ENCODE results near the gene ZBTB16.

Gene ZBTB16

GRCh38 chr11:114034956-114035355 lies 24.6 kb upstream of the ZBTB16 start:
- no peak overlapping the region for H3K4me3 ChIP-seq (ENCODE audit: low read depth, low read length)
- no peak for TF ChIP-seq CTCF (IDR thresholded peaks at IDR 0.05; ENCODE audit: low read depth, low read length)
- no peak for TF ChIP-seq POLR2A (IDR thresholded peaks at IDR 0.05; ENCODE audit: extremely low read depth, insufficient read length)
- no peak for TF ChIP-seq MAX (IDR thresholded peaks at IDR 0.05; ENCODE audit: low read depth, low read length)
- no peak for TF ChIP-seq MYC (IDR thresholded peaks at IDR 0.05; ENCODE audit: low read depth, low read length)
- DNase-seq (ENCODE audit: low read depth) = no peak

DNA sequence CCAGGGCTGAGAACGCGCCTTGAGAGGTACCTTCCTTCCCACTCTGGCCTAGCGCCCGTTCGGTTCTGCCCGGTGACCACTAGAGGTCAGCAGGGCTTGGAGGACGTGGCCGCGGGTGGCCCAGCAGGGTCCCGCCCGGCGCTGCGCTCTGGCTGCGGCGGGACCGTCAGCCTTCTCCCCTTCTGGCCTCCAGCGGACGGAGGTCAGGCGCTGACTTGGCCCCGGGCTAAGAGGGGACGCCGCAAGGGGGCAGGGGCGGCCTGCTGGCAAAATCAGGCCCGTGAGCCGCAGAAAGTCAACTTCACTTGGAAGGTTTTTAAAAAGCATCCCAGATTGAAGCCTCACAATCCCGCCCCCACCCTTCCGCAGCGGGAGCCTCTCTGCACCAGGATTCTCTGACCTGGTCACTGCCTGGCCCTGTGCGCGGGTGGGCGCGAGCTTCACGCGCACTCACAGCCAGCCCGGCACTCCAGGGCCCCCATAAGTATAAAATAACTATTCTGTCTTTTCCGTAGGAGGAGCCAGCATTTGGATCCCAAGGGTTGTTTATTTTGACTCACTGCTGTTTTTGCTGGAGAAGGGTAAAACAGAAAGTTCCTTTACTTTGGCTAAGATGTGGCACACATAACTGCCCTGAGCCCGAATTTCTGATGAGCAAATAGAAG lies 23.2 kb upstream of the ZBTB16 start:
- peak; percentile 88 for TF ChIP-seq CTCF (IDR thresholded peaks at IDR 0.05; ENCODE audit: low read depth, low read length)
- TF ChIP-seq MAX (IDR thresholded peaks at IDR 0.05; ENCODE audit: low read depth, low read length) = no peak
- no peak overlapping the region for H3K4me3 ChIP-seq (ENCODE audit: low read depth, low read length)
- peak; percentile 89 for DNase-seq (ENCODE audit: low read depth)

- DNase-seq (ENCODE audit: low read depth) = no peak
- TF ChIP-seq MAX (IDR thresholded peaks at IDR 0.05; ENCODE audit: low read depth, low read length) = no peak
- no peak for TF ChIP-seq POLR2A (IDR thresholded peaks at IDR 0.05; ENCODE audit: extremely low read depth, insufficient read length)
- no peak for TF ChIP-seq CTCF (IDR thresholded peaks at IDR 0.05; ENCODE audit: low read depth, low read length)
- no peak for TF ChIP-seq MYC (IDR thresholded peaks at IDR 0.05; ENCODE audit: low read depth, low read length)
- H3K4me3 ChIP-seq (ENCODE audit: low read depth, low read length) = no peak overlapping the region
Observed at GRCh38 chr11:114036958-114037357, 22.6 kb upstream of the ZBTB16 start.

GRCh38 chr11:114039551-114039950 lies 20.0 kb upstream of the ZBTB16 start:
- no peak for DNase-seq (ENCODE audit: low read depth)
- TF ChIP-seq CTCF (IDR thresholded peaks at IDR 0.05; ENCODE audit: low read depth, low read length) = no peak
- TF ChIP-seq MAX (IDR thresholded peaks at IDR 0.05; ENCODE audit: low read depth, low read length) = no peak
- no peak for TF ChIP-seq POLR2A (IDR thresholded peaks at IDR 0.05; ENCODE audit: extremely low read depth, insufficient read length)
- no peak for TF ChIP-seq MYC (IDR thresholded peaks at IDR 0.05; ENCODE audit: low read depth, low read length)
- H3K4me3 ChIP-seq (ENCODE audit: low read depth, low read length) = no peak overlapping the region

DNA sequence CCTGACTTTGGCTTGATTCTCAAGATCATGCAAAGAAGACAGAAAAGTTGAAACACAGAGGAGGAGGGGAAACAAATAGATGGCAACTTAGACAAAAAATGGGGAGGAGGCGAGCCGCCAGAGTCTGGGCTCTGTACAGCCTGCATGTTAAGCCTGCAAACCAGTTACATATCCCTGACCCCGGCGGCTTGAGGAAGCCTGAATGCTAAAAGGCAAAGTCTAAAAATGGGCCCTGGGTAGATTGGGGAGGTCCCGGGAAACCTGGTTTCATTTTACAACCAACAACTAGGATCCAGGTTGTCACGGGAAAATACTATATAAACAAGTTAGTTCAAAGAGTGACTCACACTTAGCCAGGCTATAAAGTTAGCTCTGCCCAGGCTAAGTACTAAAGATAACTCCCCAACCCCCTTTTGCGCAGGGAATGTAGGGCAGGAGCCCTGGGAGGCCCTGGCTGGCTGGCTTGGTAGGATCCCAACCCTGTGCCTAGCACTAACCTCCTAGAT lies 18.8 kb upstream of the ZBTB16 start:
- DNase-seq (ENCODE audit: low read depth) = no peak
- TF ChIP-seq MYC (IDR thresholded peaks at IDR 0.05; ENCODE audit: low read depth, low read length) = no peak
- no peak for TF ChIP-seq CTCF (IDR thresholded peaks at IDR 0.05; ENCODE audit: low read depth, low read length)
- no peak for TF ChIP-seq POLR2A (IDR thresholded peaks at IDR 0.05; ENCODE audit: extremely low read depth, insufficient read length)
- no peak for TF ChIP-seq MAX (IDR thresholded peaks at IDR 0.05; ENCODE audit: low read depth, low read length)

More for the DNA sequence above, 18.8 kb upstream of the ZBTB16 start:
- no peak overlapping the region for H3K4me3 ChIP-seq (ENCODE audit: low read depth, low read length)

All from NB4 (cell line).